Measurements from ENCODE around the gene SCYGR7.

Gene SCYGR7

DNA sequence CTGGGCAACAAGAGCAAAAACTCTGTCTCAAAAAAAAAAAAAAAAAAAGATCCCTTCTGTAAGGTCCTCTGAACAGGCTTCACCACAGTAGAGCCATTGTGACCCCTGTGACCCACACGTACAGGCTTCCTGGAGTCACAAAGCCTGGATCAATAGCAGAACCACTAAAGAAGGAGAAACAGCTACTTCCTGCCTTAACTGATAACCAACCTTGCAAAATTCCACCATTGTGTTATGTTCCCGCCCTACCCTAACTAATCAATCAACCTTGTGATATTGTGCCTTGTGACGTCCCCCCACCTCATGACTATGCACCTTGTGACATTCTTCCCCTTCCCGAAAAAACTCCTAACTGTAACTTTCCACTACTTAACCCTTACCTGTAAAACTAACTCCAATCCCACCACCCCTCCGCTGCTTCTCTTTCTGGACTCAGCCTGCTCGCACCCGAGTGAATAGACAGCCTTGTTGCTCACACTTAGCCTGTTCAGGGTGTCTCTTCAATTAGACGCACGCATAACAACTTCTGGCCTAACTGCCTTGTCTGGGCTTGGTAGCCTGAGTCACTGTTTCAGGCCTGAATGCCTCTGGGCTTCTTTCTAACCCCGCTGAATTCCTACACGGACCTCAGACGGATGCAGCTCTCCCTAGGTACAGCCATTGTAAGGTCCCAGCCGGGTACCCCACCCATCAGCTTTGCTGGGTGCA is 31.4 kb downstream of the SCYGR7 start:
- no peak for DNase-seq (ENCODE audit: low spot score)

DNA sequence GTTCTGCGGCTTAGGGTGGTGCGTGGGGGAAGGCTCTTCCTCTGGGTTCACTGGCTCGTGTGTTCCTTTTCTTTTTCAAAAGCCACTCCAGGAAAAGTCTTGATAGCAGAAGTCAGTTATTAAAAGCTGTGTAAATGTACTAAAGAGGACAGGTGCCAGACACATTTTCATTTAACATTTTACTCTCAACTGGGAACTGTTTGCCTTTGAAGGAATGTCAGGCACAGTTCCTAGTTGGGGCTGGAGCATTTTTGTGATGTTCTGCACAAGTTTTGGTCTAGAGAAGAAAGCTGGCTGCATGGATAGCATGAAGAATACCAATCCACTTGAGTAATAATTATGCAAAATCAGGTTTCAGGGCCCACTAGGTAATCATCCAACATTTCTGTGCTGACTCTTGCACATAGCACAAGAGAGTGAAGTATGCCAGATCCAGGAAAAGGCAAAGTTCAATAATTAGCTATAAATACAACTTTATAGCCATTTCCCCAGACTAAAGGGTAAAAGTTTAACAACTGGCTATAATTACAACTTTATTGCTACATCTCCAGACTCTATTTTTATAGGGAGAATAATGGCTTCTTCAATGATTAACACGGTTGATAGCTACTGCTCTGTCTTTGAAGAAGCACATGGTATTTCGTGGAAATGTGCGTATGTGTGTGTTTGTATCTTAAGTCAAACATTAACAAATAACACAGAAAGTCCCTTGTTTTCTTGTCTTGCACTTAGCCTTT is 33.8 kb downstream of the SCYGR7 start:
- DNase-seq (ENCODE audit: low spot score): no peak

DNA sequence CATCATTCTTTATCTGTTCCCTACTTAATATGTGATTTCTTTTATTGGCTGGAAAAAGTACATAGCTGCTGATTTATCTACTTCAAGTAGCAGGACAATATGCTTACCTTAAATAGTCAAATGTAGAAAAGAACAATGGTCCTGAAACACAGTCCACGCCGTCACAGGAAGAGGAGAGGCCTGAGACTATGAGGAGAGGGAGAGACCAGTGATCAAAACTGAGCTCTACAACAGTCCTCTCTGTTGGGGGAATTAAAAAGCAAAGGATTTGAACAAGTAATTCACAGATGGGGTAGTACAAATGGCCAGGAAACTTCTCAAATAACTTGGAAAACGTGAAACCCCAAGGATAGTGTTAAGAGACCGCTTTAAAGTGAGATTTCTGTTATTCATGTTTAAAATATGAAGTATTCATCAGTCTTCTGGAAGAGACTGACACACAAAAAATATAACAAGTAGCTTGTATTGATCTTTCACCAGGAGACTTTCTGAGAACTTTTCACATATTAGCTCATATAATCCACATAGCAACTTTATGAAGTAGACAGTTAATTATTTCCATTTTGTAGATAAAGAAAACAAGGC is 37.7 kb downstream of the SCYGR7 start:
- no peak for DNase-seq (ENCODE audit: low spot score)

DNA sequence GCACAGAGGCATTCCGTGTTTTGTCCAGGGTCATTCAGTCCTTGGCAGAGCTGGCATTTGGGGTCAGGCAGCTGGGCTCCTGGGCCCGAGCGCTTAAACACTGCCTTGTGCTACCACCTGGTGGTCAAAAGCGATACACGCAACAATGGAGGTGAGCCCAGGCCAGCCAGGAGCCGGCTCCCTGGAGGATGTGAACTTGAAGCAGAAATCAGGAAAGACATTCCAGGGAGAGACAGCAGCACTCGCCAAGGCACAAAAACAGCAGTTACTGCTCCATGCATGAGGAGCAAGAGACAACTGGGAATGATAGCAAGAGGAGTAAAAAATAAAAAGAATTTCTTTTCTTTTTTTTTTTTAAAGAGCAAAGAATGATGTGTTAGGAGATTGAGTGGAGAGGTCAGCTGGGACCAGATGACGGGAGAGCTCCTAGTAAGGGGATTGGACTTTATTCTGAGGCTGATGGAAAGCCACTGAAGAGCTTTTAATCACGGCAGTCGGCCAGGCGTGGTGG is 38.3 kb downstream of the SCYGR7 start:
- peak; percentile 87 for DNase-seq (ENCODE audit: low spot score)

DNA sequence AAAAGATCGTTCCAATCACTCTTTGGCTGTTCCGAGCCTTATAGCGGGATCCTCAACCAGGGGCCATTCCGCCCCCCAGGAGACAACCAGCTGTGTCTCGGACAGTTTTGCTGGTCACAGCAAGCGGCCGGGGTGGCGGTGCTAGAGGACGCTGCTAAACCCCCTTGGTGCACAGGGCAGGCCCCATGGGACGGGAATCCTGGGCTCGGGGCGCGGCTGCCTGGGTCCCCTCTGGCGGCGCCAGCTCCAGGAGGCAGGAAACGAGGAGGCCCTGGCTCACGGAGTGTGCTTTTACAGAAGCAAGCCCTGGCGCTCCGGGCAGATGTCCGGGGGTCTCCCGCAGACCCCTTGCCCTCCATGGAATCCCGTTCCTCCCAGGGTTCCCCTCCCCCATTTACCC is 39.7 kb downstream of the SCYGR7 start:
- DNase-seq (ENCODE audit: low spot score): no peak

DNA sequence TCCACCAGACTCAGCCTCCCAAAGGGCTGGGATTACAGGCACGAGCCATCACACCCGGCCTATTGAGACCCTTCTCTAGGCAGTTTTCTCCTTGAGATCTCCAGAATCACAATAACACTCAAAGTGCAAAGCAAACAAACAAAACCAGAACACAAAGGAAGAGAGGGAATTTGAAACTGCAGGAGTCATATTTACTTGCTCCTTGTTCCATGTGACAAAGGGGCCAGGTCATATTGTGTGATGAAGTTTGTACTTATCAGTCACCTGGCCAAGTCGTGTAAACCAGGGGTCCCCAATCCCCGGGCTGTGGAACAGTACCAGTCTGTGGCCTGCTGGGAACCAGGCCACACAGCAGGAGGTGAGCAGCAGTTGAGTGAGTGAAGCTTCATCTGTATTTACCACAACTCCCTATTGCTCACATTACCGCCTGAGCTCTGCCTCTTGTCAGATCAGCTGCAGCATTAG is 44.1 kb downstream of the SCYGR7 start:
- no peak for DNase-seq (ENCODE audit: low spot score)

DNA sequence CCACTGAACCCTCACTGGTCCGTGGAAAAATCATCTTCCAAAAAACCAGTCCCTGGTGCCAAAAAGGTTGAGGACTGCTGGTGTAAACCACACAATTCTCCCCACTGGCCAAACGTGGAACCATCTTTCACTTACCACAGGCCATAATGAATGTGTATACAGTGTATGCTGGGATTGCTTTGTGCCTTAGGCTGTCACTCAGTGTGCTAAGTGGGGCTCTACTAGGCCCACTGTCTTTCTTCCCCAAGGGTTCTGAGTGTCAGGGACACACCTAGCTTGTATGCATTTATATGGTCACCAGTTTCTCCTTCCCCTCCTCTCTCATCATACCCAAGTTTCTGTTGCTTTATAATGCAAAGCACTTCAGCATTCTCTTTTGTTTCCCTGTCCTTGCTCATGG is 44.8 kb downstream of the SCYGR7 start:
- no peak for DNase-seq (ENCODE audit: low spot score)

DNA sequence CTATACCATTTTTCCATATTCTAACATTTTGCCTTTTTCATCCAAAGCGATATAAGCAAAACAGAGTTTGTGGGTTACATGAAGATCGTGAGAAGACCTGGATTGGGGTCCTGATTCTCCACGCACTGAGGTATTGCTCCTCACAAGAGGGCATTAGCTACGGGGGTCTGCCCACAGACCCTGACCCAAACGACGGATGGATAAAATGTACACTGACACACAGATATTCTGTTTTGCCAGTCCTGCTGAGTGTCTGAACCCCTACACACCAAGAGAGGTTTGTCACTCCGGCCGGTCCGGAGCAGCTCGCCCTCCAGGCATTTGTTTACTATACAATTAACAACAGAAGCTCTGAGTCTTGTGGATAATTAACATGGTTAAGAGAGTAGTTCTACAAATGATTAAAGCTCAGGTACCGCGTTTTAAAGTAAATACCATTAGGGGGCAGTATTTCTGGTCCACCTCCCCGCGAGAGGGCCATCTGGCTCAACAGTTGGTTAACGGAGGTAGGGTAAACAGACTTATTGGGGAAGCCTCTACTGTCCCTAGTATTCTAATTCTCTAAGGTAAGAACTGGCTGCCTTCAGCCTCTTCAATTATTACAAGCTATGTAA is 46.0 kb downstream of the SCYGR7 start:
- DNase-seq (ENCODE audit: low spot score): no peak

DNA sequence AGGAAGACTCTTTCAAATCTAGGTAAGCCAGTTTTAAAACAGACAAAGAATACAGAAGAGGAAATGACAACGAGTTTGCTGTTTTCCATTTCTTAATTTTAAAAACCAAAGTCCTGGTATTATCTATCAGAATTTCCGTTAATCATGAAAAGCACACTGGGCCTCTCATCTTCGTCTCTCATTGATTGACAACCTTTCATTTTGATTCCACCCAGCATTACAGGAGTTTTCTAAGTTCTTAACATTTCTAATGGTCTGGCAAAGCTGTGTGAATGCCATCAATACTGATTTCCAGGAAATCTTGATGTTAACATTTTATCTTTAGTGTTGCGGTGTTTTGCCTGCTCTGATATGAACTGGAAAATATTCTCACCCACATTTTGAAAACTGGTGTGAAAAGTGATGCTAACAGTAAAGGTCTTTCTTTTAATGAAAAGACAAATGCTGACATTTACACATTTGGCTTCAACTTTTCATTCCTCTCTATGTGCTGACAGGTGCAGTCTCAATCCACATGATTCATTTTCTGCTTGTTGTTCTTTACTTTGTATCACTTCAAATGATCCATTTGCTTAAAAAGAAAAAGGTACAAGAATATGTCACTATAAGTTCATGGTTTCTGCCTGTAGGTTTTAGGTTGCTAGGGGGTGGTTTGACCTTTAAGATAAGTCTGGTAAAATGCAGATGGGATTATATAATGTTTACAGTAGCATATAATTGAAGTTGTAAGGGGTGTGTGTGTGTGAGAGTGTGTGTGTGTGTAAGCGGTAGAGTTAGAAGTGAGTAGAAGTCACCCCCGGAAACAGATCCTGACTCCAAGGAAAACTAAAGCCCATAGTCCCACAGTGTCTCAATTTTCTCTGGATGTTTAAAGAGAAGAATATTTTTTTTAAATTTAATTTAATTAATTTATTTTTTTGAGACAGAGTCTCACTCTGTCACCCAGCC is 47.0 kb downstream of the SCYGR7 start:
- no peak for DNase-seq (ENCODE audit: low spot score)

Measured in ecto neural progenitor cell (in vitro differentiated cells).